HEK293 (cell line): ENCODE data around the gene KCNC4.
A peak's percentile ranks its signal among the peaks of the same experiment; 100 is the strongest.

ENCODE experiments used
- CTCF ChIA-PET: fragments of 350-600 bp; formaldehyde crosslinking; extraction: SDS; loops from one replicate; lab custom pipeline; 2021; ENCODE audit warnings: antibody characterized with exemption; lab: Yijun Ruan, JAX
- POLR2A ChIA-PET: fragments of 300-600 bp; formaldehyde crosslinking; extraction: SDS; loops from one replicate; lab custom pipeline; 2020; ENCODE audit warnings: antibody characterized with exemption, inconsistent platforms; lab: Yijun Ruan, JAX
- H3K27ac ChIP-seq: fragments of 200-500 bp; sonication (Bioruptor generic); 2 replicates; pipeline ENCODE4 v1.5.1; 2014; ENCODE audit warnings: low read depth, low read length, control low read depth, inconsistent platforms; ENCODE audit errors: extremely low read depth
- H3K36me3 ChIP-seq, 2 experiments: fragments of 200-500 bp in 1 of 2; sonication (Bioruptor generic) in 1 of 2; 1 replicate in 1 of 2; 2 replicates in 1 of 2; pipeline ENCODE4 v1.5.1; 2014 to 2017; ENCODE audit warnings: inconsistent platforms in 2 of 2, low read length in 2 of 2; ENCODE audit not compliant: control insufficient read depth in 2 of 2, insufficient read depth in 1 of 2
- H3K4me1 ChIP-seq: fragments of 200-500 bp; sonication (Bioruptor generic); 2 replicates; pipeline ENCODE4 v1.5.1; 2014; ENCODE audit warnings: mild to moderate bottlenecking, low read length, inconsistent platforms; ENCODE audit not compliant: control insufficient read depth, insufficient read depth
- H3K4me3 ChIP-seq: 2 replicates; pipeline ENCODE4 v1.5.1; 2011; ENCODE audit warnings: low read depth, mild to moderate bottlenecking, control low read depth, low read length, moderate library complexity
- H3K9me3 ChIP-seq: fragments of 200-500 bp; sonication (Bioruptor generic); 2 replicates; pipeline ENCODE4 v1.5.1; 2014; ENCODE audit warnings: low read depth, low read length, inconsistent platforms; ENCODE audit not compliant: control insufficient read depth, insufficient read depth
- KLF9 ChIP-seq: fragments of 450-650 bp; formaldehyde crosslinking; IDR thresholded peaks from 2 replicates; pipeline ENCODE4 v1.5.1; 2016; ENCODE audit warnings: missing biosample characterization, missing genetic modification characterization, low read depth
- SALL2 ChIP-seq: fragments of 450-650 bp; formaldehyde crosslinking; IDR thresholded peaks from 2 replicates; pipeline ENCODE4 v1.5.0; 2017; ENCODE audit warnings: missing biosample characterization, mild to moderate bottlenecking, missing genetic modification characterization, borderline replicate concordance
- SCRT1 ChIP-seq: fragments of 450-650 bp; formaldehyde crosslinking; IDR thresholded peaks from 2 replicates; pipeline ENCODE4 v1.5.1; 2016; ENCODE audit warnings: missing biosample characterization, missing genetic modification characterization, borderline replicate concordance
- TSHZ1 ChIP-seq: fragments of 450-650 bp; formaldehyde crosslinking; IDR thresholded peaks from 2 replicates; pipeline ENCODE4 v1.5.1; 2016; ENCODE audit warnings: missing biosample characterization, missing genetic modification characterization, borderline replicate concordance
- ZFP37 ChIP-seq: fragments of 450-650 bp; formaldehyde crosslinking; IDR thresholded peaks from 2 replicates; pipeline ENCODE4 v1.5.1; 2016; ENCODE audit warnings: missing biosample characterization, missing genetic modification characterization
- ZNF148 ChIP-seq: fragments of 450-650 bp; formaldehyde crosslinking; IDR thresholded peaks from 2 replicates; pipeline ENCODE4 v1.5.0; 2017; ENCODE audit warnings: missing biosample characterization, missing genetic modification characterization, borderline replicate concordance
- ZNF202 ChIP-seq: fragments of 450-650 bp; formaldehyde crosslinking; IDR thresholded peaks from 2 replicates; pipeline ENCODE4 v1.5.1; 2016; ENCODE audit warnings: missing biosample characterization, missing genetic modification characterization, borderline replicate concordance
- ZNF324 ChIP-seq: fragments of 450-650 bp; formaldehyde crosslinking; IDR thresholded peaks from 2 replicates; pipeline ENCODE4 v1.5.1; 2016; ENCODE audit warnings: missing biosample characterization, missing genetic modification characterization
- ZNF529 ChIP-seq: fragments of 450-650 bp; formaldehyde crosslinking; IDR thresholded peaks from 2 replicates; pipeline ENCODE4 v1.5.1; 2017; ENCODE audit warnings: missing genetic modification characterization, missing biosample characterization; ENCODE audit not compliant: insufficient replicate concordance
- ZNF558 ChIP-seq: fragments of 450-650 bp; formaldehyde crosslinking; IDR thresholded peaks from 2 replicates; pipeline ENCODE4 v1.5.1; 2016; ENCODE audit warnings: missing biosample characterization, missing genetic modification characterization
- ZNF571 ChIP-seq: fragments of 450-650 bp; formaldehyde crosslinking; IDR thresholded peaks from 2 replicates; pipeline ENCODE4 v1.5.0; 2017; ENCODE audit warnings: missing biosample characterization, missing genetic modification characterization
- ZNF585B ChIP-seq: fragments of 450-650 bp; formaldehyde crosslinking; IDR thresholded peaks from 2 replicates; pipeline ENCODE4 v1.5.1; 2016; ENCODE audit warnings: missing biosample characterization, missing genetic modification characterization
- ZNF639 ChIP-seq: fragments of 450-650 bp; formaldehyde crosslinking; IDR thresholded peaks from 2 replicates; pipeline ENCODE4 v1.5.1; 2016; ENCODE audit warnings: missing biosample characterization, missing genetic modification characterization
- ZNF664 ChIP-seq: fragments of 450-650 bp; formaldehyde crosslinking; IDR thresholded peaks from 2 replicates; pipeline ENCODE4 v1.5.1; 2016; ENCODE audit warnings: missing biosample characterization, missing genetic modification characterization
- ZNF777 ChIP-seq: fragments of 450-650 bp; formaldehyde crosslinking; IDR thresholded peaks from 2 replicates; pipeline ENCODE4 v1.5.1; 2017; ENCODE audit warnings: missing biosample characterization, missing genetic modification characterization, borderline replicate concordance
- ZNF791 ChIP-seq: fragments of 450-650 bp; formaldehyde crosslinking; IDR thresholded peaks from 2 replicates; pipeline ENCODE4 v1.5.1; 2016; ENCODE audit warnings: missing biosample characterization, missing genetic modification characterization
- ZNF792 ChIP-seq: fragments of 450-650 bp; formaldehyde crosslinking; IDR thresholded peaks from 2 replicates; pipeline ENCODE4 v1.5.1; 2016; ENCODE audit warnings: missing biosample characterization, missing genetic modification characterization
- ZSCAN4 ChIP-seq: fragments of 450-650 bp; formaldehyde crosslinking; IDR thresholded peaks from 2 replicates; pipeline ENCODE4 v1.5.1; 2017; ENCODE audit warnings: missing biosample characterization, missing genetic modification characterization
- TF ChIP-seq, protein P1 (sequence below): fragments of 450-650 bp; formaldehyde crosslinking; IDR thresholded peaks from 2 replicates; pipeline ENCODE4 v1.5.1; 2016; ENCODE audit warnings: missing biosample characterization, missing genetic modification characterization
- TF ChIP-seq, protein P2 (sequence below): fragments of 450-650 bp; formaldehyde crosslinking; IDR thresholded peaks from 2 replicates; pipeline ENCODE4 v1.5.1; 2016; ENCODE audit warnings: missing biosample characterization, missing genetic modification characterization
- TF ChIP-seq, protein P3 (sequence below): fragments of 450-650 bp; formaldehyde crosslinking; IDR thresholded peaks from 2 replicates; pipeline ENCODE4 v1.5.1; 2016; ENCODE audit warnings: missing biosample characterization, missing genetic modification characterization

KCNC4 gene

DNA sequence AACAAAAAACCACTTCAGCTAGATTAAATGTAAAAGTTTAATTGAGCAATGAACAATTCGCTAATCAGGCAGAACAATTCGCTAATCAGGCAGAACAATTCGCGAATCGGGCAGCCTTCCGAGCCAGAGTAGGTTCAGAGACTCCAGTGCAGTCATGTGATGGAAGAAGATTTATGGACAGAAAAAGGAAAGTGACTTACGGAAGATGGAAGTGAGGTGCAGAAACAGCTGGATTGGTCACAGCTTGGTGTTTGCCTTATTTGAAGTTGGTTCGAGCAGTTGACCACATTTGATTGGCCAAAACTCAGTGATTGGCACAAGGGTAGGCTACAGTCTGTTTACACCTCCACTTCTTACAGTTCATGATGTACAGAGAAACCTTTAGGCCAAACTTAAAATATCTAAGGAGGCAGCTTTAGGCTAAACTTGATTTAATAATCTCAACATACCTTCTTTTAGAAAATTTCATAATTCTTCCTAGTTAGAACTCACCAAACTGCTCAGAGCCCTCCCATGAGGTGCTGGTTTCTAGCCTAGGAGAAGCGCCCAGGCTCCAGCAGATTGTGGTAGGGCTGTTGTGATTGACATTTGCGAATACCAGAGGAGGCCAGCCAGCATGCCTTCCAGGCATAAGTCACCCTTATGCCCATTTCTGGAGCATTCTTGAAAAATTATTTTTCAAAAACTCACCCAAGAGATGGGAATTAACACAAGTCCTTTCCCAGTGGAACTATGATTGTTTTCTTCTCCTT, 22.8 kb upstream of the KCNC4 start (continued):
- TF ChIP-seq ZNF639 (tag by site-specific recombination): no peak

DNA sequence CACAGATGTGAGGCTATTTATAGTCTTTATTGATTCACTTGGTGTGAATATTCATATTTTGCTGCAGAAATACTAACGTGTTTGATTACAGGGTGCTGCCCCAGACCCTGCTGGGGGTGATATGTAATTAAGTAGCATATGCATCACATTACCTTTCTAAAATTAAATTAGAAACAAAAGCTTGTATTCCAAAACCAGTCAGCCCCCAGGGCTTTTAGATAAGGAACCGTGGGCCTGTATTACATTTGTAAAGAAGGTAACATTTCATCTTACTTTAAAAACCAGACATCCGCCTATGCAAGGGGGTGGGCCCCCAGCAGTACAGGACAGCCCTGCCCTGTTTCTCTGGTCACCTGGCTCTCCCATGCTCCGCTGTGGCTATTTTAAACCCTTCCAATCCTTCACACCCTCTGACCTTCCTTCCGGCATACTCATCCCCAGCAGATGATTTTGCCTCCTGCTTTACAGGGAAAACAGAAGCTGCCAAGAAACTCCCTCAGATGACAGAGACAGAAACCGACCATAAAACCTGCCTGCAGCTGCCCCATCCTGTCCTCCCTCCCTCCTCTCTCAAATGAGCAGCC, 22.0 kb upstream of the KCNC4 start:
- Histone ChIP-seq H3K9me3 (no peaks in the 10 kb centered on the region), H3K36me3 (no peaks in the 10 kb centered on the region), H3K4me1 (peaks cover 13% of the 10 kb centered on the region), H3K27ac (peak overlapping the region; percentile 29; the same call in 1 of the 2 replicates), H3K4me3 (no peak overlapping the region)
- POLR2A ChIA-PET: no interaction called here
- CTCF ChIA-PET: interaction anchor here (0.6 to 1.5 kb wide), 6 partner anchors 9 to 272 kb away, joined by 3 to 13 read pairs (median 3); no protein-coding TSS in a partner anchor
- TF ChIP-seq ZNF791 (tag by site-specific recombination) (no peak), ZNF585B (tag by site-specific recombination) (no peak), SCRT1 (no peak), ZSCAN4 (tag by site-specific recombination) (no peak), SALL2 (tag by site-specific recombination) (no peak), ZNF148 (tag by site-specific recombination) (no peak), TSHZ1 (no peak), ZFP37 (no peak), KLF9 (tag by site-specific recombination) (no peak), ZNF202 (tag by site-specific recombination) (no peak), ZNF558 (tag by site-specific recombination) (no peak), ZNF664 (tag by site-specific recombination) (no peak), ZNF792 (tag by site-specific recombination) (no peak), ZNF324 (tag by site-specific recombination) (no peak), ZNF777 (tag by site-specific recombination) (no peak), ZNF529 (tag by site-specific recombination) (no peak), ZNF571 (tag by site-specific recombination) (no peak)
- TF ChIP-seq, protein P1, sequence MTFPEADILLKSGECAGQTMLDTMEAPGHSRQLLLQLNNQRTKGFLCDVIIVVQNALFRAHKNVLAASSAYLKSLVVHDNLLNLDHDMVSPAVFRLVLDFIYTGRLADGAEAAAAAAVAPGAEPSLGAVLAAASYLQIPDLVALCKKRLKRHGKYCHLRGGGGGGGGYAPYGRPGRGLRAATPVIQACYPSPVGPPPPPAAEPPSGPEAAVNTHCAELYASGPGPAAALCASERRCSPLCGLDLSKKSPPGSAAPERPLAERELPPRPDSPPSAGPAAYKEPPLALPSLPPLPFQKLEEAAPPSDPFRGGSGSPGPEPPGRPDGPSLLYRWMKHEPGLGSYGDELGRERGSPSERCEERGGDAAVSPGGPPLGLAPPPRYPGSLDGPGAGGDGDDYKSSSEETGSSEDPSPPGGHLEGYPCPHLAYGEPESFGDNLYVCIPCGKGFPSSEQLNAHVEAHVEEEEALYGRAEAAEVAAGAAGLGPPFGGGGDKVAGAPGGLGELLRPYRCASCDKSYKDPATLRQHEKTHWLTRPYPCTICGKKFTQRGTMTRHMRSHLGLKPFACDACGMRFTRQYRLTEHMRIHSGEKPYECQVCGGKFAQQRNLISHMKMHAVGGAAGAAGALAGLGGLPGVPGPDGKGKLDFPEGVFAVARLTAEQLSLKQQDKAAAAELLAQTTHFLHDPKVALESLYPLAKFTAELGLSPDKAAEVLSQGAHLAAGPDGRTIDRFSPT (tag by site-specific recombination): no peak
- TF ChIP-seq, protein P2, sequence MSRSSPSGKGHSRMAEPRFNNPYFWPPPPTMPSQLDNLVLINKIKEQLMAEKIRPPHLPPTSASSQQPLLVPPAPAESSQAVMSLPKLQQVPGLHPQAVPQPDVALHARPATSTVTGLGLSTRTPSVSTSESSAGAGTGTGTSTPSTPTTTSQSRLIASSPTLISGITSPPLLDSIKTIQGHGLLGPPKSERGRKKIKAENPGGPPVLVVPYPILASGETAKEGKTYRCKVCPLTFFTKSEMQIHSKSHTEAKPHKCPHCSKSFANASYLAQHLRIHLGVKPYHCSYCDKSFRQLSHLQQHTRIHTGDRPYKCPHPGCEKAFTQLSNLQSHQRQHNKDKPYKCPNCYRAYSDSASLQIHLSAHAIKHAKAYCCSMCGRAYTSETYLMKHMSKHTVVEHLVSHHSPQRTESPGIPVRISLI (tag by site-specific recombination): no peak
- TF ChIP-seq, protein P3, sequence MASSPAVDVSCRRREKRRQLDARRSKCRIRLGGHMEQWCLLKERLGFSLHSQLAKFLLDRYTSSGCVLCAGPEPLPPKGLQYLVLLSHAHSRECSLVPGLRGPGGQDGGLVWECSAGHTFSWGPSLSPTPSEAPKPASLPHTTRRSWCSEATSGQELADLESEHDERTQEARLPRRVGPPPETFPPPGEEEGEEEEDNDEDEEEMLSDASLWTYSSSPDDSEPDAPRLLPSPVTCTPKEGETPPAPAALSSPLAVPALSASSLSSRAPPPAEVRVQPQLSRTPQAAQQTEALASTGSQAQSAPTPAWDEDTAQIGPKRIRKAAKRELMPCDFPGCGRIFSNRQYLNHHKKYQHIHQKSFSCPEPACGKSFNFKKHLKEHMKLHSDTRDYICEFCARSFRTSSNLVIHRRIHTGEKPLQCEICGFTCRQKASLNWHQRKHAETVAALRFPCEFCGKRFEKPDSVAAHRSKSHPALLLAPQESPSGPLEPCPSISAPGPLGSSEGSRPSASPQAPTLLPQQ (tag by site-specific recombination): peak; percentile 30; the same call in 1 of the 2 replicates
